GM23338 (cell line): ENCODE measurements around the gene GATAD2A. TPM values are rescaled to one million over a fixed set of nuclear protein-coding genes. Genes with fewer than 3 reads are reported as not detected.

ENCODE experiments used
- ATAC-seq: fragments of 200-7000 bp; cut with Tn5 transposase; 3 replicates; pipeline ENCODE4 v1.9.1; 2020
- DNase-seq: peaks from one replicate; pipeline ENCODE4 v3.0.0-alpha.2; 2015; ENCODE audit warnings: low spot score
- H2AFZ ChIP-seq: fragments of 200-600 bp; sonication (generic); 2 replicates; pipeline ENCODE4 v1.8.0; 2016; ENCODE audit warnings: antibody characterized with exemption, mild to moderate bottlenecking, moderate library complexity
- H3F3A ChIP-seq: fragments of 200-600 bp; sonication (generic); replicated peaks from 2 replicates; pipeline ENCODE4 v1.8.0; 2017; ENCODE audit warnings: antibody characterized with exemption, mixed run types, low read depth
- H3K27ac ChIP-seq: fragments of 200-600 bp; sonication (generic); 2 replicates; pipeline ENCODE4 v1.6.1; 2016; ENCODE audit warnings: low read depth
- H3K27me3 ChIP-seq: fragments of 200-600 bp; sonication (generic); 2 replicates; pipeline ENCODE4 v1.8.0; 2016; ENCODE audit warnings: mild to moderate bottlenecking, mixed run types, moderate library complexity; ENCODE audit not compliant: insufficient read depth
- H3K36me3 ChIP-seq: fragments of 200-600 bp; sonication (generic); 2 replicates; pipeline ENCODE4 v1.8.0; 2016; ENCODE audit warnings: mild to moderate bottlenecking; ENCODE audit not compliant: insufficient read depth
- H3K4me1 ChIP-seq: fragments of 200-600 bp; sonication (generic); 2 replicates; pipeline ENCODE4 v1.8.0; 2016; ENCODE audit warnings: mild to moderate bottlenecking, moderate library complexity; ENCODE audit not compliant: insufficient read depth
- H3K4me2 ChIP-seq: fragments of 200-600 bp; sonication (generic); 2 replicates; pipeline ENCODE4 v1.7.1; 2017; ENCODE audit warnings: mixed run types
- H3K4me3 ChIP-seq: fragments of 200-600 bp; sonication (generic); 2 replicates; pipeline ENCODE4 v1.6.1; 2016; ENCODE audit warnings: mixed run types
- H3K79me2 ChIP-seq: fragments of 200-600 bp; sonication (generic); replicated peaks from 2 replicates; pipeline ENCODE4 v1.8.0; 2017; ENCODE audit warnings: mild to moderate bottlenecking; ENCODE audit not compliant: insufficient read depth
- H3K9me2 ChIP-seq: fragments of 200-600 bp; sonication (generic); 2 replicates; pipeline ENCODE4 v1.8.0; 2017; ENCODE audit not compliant: insufficient read depth
- H4K20me1 ChIP-seq: fragments of 200-600 bp; sonication (generic); replicated peaks from 2 replicates; pipeline ENCODE4 v1.8.0; 2017; ENCODE audit warnings: mild to moderate bottlenecking; ENCODE audit not compliant: insufficient read depth
- H3K27ac Mint-ChIP-seq: 2 replicates; pipeline ENCODE4 v1.8.0; 2020; ENCODE audit warnings: inconsistent platforms, mild to moderate bottlenecking, moderate library complexity, mixed read lengths
- H3K27me3 Mint-ChIP-seq: 3 replicates; pipeline ENCODE4 v1.8.0; 2022; ENCODE audit warnings: low read depth, mild to moderate bottlenecking, moderate library complexity, mixed read lengths, inconsistent platforms; ENCODE audit not compliant: insufficient read depth, poor library complexity
- H3K36me3 Mint-ChIP-seq: 3 replicates; pipeline ENCODE4 v1.8.0; 2021; ENCODE audit warnings: low read depth, mild to moderate bottlenecking, inconsistent platforms, moderate library complexity, mixed read lengths
- H3K4me1 Mint-ChIP-seq: 3 replicates; pipeline ENCODE4 v1.8.0; 2020; ENCODE audit warnings: mild to moderate bottlenecking, inconsistent platforms, mixed read lengths
- H3K4me3 Mint-ChIP-seq: 3 replicates; pipeline ENCODE4 v1.8.0; 2021; ENCODE audit warnings: moderate library complexity, mild to moderate bottlenecking, inconsistent platforms, mixed read lengths
- H3K9me3 Mint-ChIP-seq: 3 replicates; pipeline ENCODE4 v1.8.0; 2020; ENCODE audit warnings: moderate library complexity, mild to moderate bottlenecking, inconsistent platforms, mixed read lengths
- CREB1 ChIP-seq: fragments of 250-450 bp; sonication (Bioruptor Pico); IDR thresholded peaks from 2 replicates; pipeline ENCODE4 v1.5.0; 2020; ENCODE audit warnings: low read depth, mild to moderate bottlenecking, moderate library complexity
- EZH2 ChIP-seq: fragments of 200-600 bp; sonication (generic); IDR thresholded peaks from one replicate; pipeline ENCODE4 v1.8.0; 2017; ENCODE audit warnings: antibody characterized with exemption, mild to moderate bottlenecking, low read depth; ENCODE audit not compliant: unreplicated experiment
- EZH2phosphoT487 ChIP-seq: fragments of 200-600 bp; sonication (generic); IDR thresholded peaks from one replicate; pipeline ENCODE4 v1.8.1; 2018; ENCODE audit warnings: antibody characterized with exemption; ENCODE audit not compliant: unreplicated experiment
- JUNB ChIP-seq: IDR thresholded peaks from one replicate; pipeline ENCODE4 v1.6.1; 2016; ENCODE audit warnings: antibody characterized with exemption; ENCODE audit not compliant: unreplicated experiment
- NANOG ChIP-seq: IDR thresholded peaks from 2 replicates; pipeline ENCODE4 v1.6.1; 2016; ENCODE audit warnings: antibody characterized with exemption, borderline replicate concordance
- POLR2AphosphoS5 ChIP-seq: IDR thresholded peaks from 2 replicates; pipeline ENCODE4 v1.6.1; 2016; ENCODE audit warnings: antibody characterized with exemption, low read depth
- REST ChIP-seq: IDR thresholded peaks from one replicate; pipeline ENCODE4 v1.6.1; 2018; ENCODE audit warnings: antibody characterized with exemption; ENCODE audit not compliant: unreplicated experiment
- STAT1 ChIP-seq: IDR thresholded peaks from one replicate; pipeline ENCODE4 v1.6.1; 2016; ENCODE audit warnings: antibody characterized with exemption; ENCODE audit not compliant: unreplicated experiment
- ZNF114 ChIP-seq: fragments of 250-450 bp; sonication (Bioruptor Pico); IDR thresholded peaks from 2 replicates; pipeline ENCODE4 v1.5.0; 2020; ENCODE audit warnings: mild to moderate bottlenecking, moderate library complexity
- ZNF331 ChIP-seq: fragments of 250-450 bp; sonication (Bioruptor Pico); IDR thresholded peaks from 2 replicates; pipeline ENCODE4 v1.5.0; 2020; ENCODE audit warnings: low read depth, mild to moderate bottlenecking, moderate library complexity
- polyA plus RNA-seq: library from polyadenylated mRNA; unstranded; fragments of >200 nt; fragmentation: Nextera tagmentation; extraction: Ambion mirVana; gene quantifications from 2 replicates; pipeline ENCODE4 v1.2.1, GENCODE V29; 2016
- total RNA-seq: library from RNA; depleted of rRNA; stranded (reverse); fragments of >200 nt; shearing (Covaris generic); gene quantifications from 2 replicates; pipeline ENCODE4 v1.2.3, GENCODE V29; 2014
- TF ChIP-seq, protein P1 (sequence below): IDR thresholded peaks from 2 replicates; pipeline ENCODE4 v1.6.1; 2016; ENCODE audit warnings: antibody characterized with exemption
- TF ChIP-seq, protein P2 (sequence below), 2 experiments: fragments of 200-600 bp in 1 of 2; sonication (generic) in 1 of 2; conservative IDR thresholded peaks; 2 replicates each; pipeline versions ENCODE4 v1.5.1 to v1.6.1; 2016 to 2017; ENCODE audit warnings: antibody characterized with exemption in 2 of 2, low read depth in 2 of 2, mild to moderate bottlenecking in 2 of 2, moderate library complexity in 1 of 2
- TF ChIP-seq, protein P3 (sequence below): fragments of 250-450 bp; sonication (Bioruptor Pico); IDR thresholded peaks from 2 replicates; pipeline ENCODE4 v1.5.0; 2020; ENCODE audit warnings: mild to moderate bottlenecking, moderate library complexity

The GATAD2A gene
- total and polyA plus RNA-seq, 2 experiments from 2014 or later = 40.0 to 151 TPM

GRCh38 chr19:19422156-19422555 is 16.7 kb downstream of the GATAD2A start:
- Histone ChIP-seq H3K4me1 (peaks cover 31% of the 10 kb centered on the region), H3K36me3 (no peaks in the 10 kb centered on the region), H3K9me2 (no peaks in the 10 kb centered on the region), H3K4me2 (no peak overlapping the region), H3K79me2 (peaks cover 100% of the 10 kb centered on the region), H3F3A (0 out of 2 replicates have a peak, but pooled peaks cover 4% of the 10 kb centered on the region), H3K27me3 (no peaks in the 10 kb centered on the region), H3K27ac (0 out of 2 replicates have a peak overlapping the region, but pooled peaks have one; percentile 39), H4K20me1 (peaks cover 86% of the 10 kb centered on the region), H2AFZ (no peak overlapping the region), H3K4me3 (no peak overlapping the region)
- Mint-ChIP-seq H3K9me3 (no peaks in the 10 kb centered on the region), H3K4me3 (no peak overlapping the region), H3K4me1 (peaks cover 52% of the 10 kb centered on the region), H3K27ac (no peak overlapping the region), H3K36me3 (peaks cover 7% of the 10 kb centered on the region; the same call in 1 of the 3 replicates), H3K27me3 (peaks cover 15% of the 10 kb centered on the region)
- ATAC-seq (no peak), DNase-seq (no peak)
- no peak for TF ChIP-seq EZH2phosphoT487
- TF ChIP-seq STAT1 = no peak
- no peak for TF ChIP-seq ZNF331
- TF ChIP-seq POLR2AphosphoS5 = no peak
- TF ChIP-seq, protein P1, sequence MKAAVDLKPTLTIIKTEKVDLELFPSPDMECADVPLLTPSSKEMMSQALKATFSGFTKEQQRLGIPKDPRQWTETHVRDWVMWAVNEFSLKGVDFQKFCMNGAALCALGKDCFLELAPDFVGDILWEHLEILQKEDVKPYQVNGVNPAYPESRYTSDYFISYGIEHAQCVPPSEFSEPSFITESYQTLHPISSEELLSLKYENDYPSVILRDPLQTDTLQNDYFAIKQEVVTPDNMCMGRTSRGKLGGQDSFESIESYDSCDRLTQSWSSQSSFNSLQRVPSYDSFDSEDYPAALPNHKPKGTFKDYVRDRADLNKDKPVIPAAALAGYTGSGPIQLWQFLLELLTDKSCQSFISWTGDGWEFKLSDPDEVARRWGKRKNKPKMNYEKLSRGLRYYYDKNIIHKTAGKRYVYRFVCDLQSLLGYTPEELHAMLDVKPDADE = no peak
- TF ChIP-seq, protein P2, sequence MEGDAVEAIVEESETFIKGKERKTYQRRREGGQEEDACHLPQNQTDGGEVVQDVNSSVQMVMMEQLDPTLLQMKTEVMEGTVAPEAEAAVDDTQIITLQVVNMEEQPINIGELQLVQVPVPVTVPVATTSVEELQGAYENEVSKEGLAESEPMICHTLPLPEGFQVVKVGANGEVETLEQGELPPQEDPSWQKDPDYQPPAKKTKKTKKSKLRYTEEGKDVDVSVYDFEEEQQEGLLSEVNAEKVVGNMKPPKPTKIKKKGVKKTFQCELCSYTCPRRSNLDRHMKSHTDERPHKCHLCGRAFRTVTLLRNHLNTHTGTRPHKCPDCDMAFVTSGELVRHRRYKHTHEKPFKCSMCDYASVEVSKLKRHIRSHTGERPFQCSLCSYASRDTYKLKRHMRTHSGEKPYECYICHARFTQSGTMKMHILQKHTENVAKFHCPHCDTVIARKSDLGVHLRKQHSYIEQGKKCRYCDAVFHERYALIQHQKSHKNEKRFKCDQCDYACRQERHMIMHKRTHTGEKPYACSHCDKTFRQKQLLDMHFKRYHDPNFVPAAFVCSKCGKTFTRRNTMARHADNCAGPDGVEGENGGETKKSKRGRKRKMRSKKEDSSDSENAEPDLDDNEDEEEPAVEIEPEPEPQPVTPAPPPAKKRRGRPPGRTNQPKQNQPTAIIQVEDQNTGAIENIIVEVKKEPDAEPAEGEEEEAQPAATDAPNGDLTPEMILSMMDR (conservative IDR thresholded peaks at IDR 0.05; ENCODE audit: low read depth in 2 of 2) = no peak
- TF ChIP-seq ZNF114 = no peak
- no peak for TF ChIP-seq NANOG
- TF ChIP-seq REST = no peak
- no peak for TF ChIP-seq CREB1 (CRISPR knock-in tag)
- TF ChIP-seq EZH2 = no peak
- TF ChIP-seq, protein P3, sequence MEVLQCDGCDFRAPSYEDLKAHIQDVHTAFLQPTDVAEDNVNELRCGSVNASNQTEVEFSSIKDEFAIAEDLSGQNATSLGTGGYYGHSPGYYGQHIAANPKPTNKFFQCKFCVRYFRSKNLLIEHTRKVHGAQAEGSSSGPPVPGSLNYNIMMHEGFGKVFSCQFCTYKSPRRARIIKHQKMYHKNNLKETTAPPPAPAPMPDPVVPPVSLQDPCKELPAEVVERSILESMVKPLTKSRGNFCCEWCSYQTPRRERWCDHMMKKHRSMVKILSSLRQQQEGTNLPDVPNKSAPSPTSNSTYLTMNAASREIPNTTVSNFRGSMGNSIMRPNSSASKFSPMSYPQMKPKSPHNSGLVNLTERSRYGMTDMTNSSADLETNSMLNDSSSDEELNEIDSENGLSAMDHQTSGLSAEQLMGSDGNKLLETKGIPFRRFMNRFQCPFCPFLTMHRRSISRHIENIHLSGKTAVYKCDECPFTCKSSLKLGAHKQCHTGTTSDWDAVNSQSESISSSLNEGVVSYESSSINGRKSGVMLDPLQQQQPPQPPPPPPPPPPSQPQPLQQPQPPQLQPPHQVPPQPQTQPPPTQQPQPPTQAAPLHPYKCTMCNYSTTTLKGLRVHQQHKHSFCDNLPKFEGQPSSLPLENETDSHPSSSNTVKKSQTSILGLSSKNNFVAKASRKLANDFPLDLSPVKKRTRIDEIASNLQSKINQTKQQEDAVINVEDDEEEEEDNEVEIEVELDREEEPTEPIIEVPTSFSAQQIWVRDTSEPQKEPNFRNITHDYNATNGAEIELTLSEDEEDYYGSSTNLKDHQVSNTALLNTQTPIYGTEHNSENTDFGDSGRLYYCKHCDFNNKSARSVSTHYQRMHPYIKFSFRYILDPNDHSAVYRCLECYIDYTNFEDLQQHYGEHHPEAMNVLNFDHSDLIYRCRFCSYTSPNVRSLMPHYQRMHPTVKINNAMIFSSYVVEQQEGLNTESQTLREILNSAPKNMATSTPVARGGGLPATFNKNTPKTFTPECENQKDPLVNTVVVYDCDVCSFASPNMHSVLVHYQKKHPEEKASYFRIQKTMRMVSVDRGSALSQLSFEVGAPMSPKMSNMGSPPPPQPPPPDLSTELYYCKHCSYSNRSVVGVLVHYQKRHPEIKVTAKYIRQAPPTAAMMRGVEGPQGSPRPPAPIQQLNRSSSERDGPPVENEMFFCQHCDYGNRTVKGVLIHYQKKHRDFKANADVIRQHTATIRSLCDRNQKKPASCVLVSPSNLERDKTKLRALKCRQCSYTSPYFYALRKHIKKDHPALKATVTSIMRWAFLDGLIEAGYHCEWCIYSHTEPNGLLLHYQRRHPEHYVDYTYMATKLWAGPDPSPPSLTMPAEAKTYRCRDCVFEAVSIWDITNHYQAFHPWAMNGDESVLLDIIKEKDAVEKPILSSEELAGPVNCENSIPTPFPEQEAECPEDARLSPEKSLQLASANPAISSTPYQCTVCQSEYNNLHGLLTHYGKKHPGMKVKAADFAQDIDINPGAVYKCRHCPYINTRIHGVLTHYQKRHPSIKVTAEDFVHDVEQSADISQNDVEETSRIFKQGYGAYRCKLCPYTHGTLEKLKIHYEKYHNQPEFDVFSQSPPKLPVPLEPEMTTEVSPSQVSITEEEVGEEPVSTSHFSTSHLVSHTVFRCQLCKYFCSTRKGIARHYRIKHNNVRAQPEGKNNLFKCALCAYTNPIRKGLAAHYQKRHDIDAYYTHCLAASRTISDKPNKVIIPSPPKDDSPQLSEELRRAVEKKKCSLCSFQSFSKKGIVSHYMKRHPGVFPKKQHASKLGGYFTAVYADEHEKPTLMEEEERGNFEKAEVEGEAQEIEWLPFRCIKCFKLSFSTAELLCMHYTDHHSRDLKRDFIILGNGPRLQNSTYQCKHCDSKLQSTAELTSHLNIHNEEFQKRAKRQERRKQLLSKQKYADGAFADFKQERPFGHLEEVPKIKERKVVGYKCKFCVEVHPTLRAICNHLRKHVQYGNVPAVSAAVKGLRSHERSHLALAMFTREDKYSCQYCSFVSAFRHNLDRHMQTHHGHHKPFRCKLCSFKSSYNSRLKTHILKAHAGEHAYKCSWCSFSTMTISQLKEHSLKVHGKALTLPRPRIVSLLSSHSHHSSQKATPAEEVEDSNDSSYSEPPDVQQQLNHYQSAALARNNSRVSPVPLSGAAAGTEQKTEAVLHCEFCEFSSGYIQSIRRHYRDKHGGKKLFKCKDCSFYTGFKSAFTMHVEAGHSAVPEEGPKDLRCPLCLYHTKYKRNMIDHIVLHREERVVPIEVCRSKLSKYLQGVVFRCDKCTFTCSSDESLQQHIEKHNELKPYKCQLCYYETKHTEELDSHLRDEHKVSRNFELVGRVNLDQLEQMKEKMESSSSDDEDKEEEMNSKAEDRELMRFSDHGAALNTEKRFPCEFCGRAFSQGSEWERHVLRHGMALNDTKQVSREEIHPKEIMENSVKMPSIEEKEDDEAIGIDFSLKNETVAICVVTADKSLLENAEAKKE (CRISPR knock-in tag) = no peak
- TF ChIP-seq JUNB = no peak
